Fibroblast of skin of left biceps (primary cell): ENCODE data around the gene TECR.
"Not testable (repeated sequence)": the region's sequence is repeated elsewhere in the genome, so short reads cannot be mapped to it uniquely, and the experiment has no call there.

Experiments used
- DNase-seq, 2 experiments: peaks; one replicate each; pipeline ENCODE4 v3.0.0-alpha.2; 2013; ENCODE audit warnings: low read depth in 2 of 2

TECR gene

GRCh38 chr19:14536926-14537692 lies 7.7 kb downstream of the TECR start:
- DNase-seq = no peak

- DNase-seq = no peak
These were observed 11.5 kb downstream of the TECR start for GRCh38 chr19:14540741-14541525.

- not testable (repeated sequence) for DNase-seq
These were observed 12.6 kb downstream of the TECR start for GRCh38 chr19:14541979-14542378.

- no peak for DNase-seq
These were observed 13.4 kb downstream of the TECR start for GRCh38 chr19:14542711-14543328.

- DNase-seq = no peak
These were observed 14.7 kb downstream of the TECR start for GRCh38 chr19:14544047-14544446.

GRCh38 chr19:14544977-14545715 lies 15.8 kb downstream of the TECR start:
- DNase-seq = no peak

GRCh38 chr19:14545716-14546082 lies 16.3 kb downstream of the TECR start:
- no peak for DNase-seq

GRCh38 chr19:14550201-14550754 lies 20.9 kb downstream of the TECR start:
- DNase-seq = no peak

GRCh38 chr19:14551134-14552005 lies 22.0 kb downstream of the TECR start:
- DNase-seq = not testable (repeated sequence)

GRCh38 chr19:14552006-14552360 lies 22.6 kb downstream of the TECR start:
- DNase-seq = not testable (repeated sequence)

GRCh38 chr19:14553042-14553938 lies 23.9 kb downstream of the TECR start:
- DNase-seq = no peak

- DNase-seq = no peak
These were observed 24.5 kb downstream of the TECR start for GRCh38 chr19:14553939-14554243.

- DNase-seq = no peak
These were observed 25.0 kb downstream of the TECR start for GRCh38 chr19:14554382-14554812.

- DNase-seq = no peak
These were observed 26.7 kb downstream of the TECR start for GRCh38 chr19:14555918-14556661.

GRCh38 chr19:14556662-14557188 lies 27.3 kb downstream of the TECR start:
- DNase-seq = no peak

- no peak for DNase-seq
These were observed 29.1 kb downstream of the TECR start for GRCh38 chr19:14558370-14559066.

- DNase-seq = no peak
These were observed 30.8 kb downstream of the TECR start for GRCh38 chr19:14559916-14560775.
